Neural crest cell (in vitro differentiated cells): ENCODE results near the gene CHD1. TPM values are rescaled to one million over a fixed set of nuclear protein-coding genes. Genes with fewer than 3 reads are reported as not detected.

Experiments
- DNase-seq: peaks from one replicate; pipeline ENCODE4 v3.0.0; 2021; ENCODE audit warnings: low read depth, mixed read lengths, low spot score
- H3K27ac Mint-ChIP-seq: one replicate; pipeline ENCODE4 v1.8.0; 2021; ENCODE audit warnings: mild to moderate bottlenecking, mixed read lengths; ENCODE audit not compliant: unreplicated experiment
- H3K27me3 Mint-ChIP-seq: 2 replicates; pipeline ENCODE4 v1.8.0; 2021; ENCODE audit warnings: low read depth, mild to moderate bottlenecking, mixed read lengths
- H3K36me3 Mint-ChIP-seq: 2 replicates; pipeline ENCODE4 v1.8.0; 2021; ENCODE audit warnings: low read depth, mild to moderate bottlenecking, mixed read lengths
- H3K4me1 Mint-ChIP-seq: 2 replicates; pipeline ENCODE4 v1.8.0; 2021; ENCODE audit warnings: mixed read lengths
- H3K4me3 Mint-ChIP-seq: one replicate; pipeline ENCODE4 v1.8.0; 2021; ENCODE audit warnings: mild to moderate bottlenecking, mixed read lengths
- H3K9me3 Mint-ChIP-seq: 2 replicates; pipeline ENCODE4 v1.8.0; 2021; ENCODE audit warnings: mixed read lengths
- CTCF ChIP-seq: fragments of 200-600 bp; sonication (generic); conservative IDR thresholded peaks from 2 replicates; pipeline ENCODE4 v1.5.0; 2021; ENCODE audit warnings: antibody characterized with exemption, mild to moderate bottlenecking
- total RNA-seq: library from RNA; stranded (reverse); gene quantifications from 2 replicates; pipeline ENCODE4 v1.2.1, GENCODE V29; 2021

Gene CHD1
- total RNA-seq, 1 donor from 2014 or later = 72.0 TPM

DNA sequence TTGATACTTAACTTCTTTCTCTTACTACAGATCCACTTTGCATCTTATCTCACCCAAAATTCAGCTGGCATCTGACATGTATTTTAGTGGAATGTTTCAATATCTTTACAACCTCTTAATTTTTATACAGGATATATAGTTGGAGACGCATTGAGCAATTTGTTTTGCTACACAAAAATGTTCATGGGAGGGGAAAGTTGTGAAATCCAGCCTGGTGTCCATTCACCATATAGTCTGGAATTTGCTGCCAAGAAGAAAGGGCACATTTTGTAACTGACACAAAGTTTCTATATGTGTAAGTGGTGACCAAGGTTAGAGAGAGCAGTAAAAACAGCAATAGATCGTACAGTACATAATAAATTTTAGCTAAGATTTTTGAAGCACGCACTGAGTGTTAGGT is 14.0 kb upstream of the CHD1 start:
- DNase-seq = no peak
- no peaks in the 10 kb centered on the region for H3K9me3 Mint-ChIP-seq

DNA sequence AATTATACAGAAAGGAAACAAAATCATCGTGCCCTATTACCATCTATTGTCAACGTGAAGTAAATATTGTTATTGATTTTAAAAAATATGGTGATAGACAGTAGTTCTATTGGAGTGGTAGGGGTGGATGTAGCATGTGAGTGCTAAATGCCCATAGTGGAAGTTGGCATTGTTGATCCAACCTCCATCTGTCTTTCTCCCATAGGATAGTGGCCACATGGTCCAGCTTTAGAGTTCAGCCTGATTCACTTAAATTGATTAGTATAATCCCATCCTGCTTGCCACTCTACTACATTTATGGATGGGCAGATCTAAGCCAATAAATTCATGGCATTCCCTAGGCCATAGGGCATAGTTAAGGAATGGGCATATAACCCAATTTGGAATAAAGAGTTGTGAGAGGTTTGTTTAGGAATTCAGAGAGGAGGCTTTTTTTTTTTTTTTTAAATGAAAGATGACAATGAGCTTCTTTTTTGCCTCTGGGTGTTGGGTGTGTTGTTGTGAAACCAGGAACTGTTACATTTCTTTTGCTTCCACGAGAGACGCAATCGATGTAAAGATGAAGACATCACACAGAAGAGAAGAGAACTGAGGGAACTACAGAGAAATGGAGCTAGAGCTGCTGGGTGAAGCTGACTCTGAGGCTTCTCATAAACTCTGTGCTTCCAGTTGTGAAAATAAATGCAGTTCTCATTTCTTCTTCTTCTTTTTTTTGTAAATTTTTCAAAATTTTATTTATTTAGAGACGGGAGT is 12.5 kb upstream of the CHD1 start:
- no peak for TF ChIP-seq CTCF
- no peak for DNase-seq
- Mint-ChIP-seq H3K27me3 (no peaks in the 10 kb centered on the region), H3K9me3 (no peaks in the 10 kb centered on the region), H3K4me1 (peaks cover 42% of the 10 kb centered on the region), H3K27ac (no peak overlapping the region), H3K4me3 (no peak overlapping the region), H3K36me3 (no peaks in the 10 kb centered on the region)

More for the DNA sequence above, 14.0 kb upstream of the CHD1 start:
- TF ChIP-seq CTCF = no peak
- H3K27ac Mint-ChIP-seq = no peak overlapping the region
- H3K36me3 Mint-ChIP-seq = no peaks in the 10 kb centered on the region
- H3K4me3 Mint-ChIP-seq = no peak overlapping the region
- no peaks in the 10 kb centered on the region for H3K27me3 Mint-ChIP-seq
- H3K4me1 Mint-ChIP-seq = peaks cover 36% of the 10 kb centered on the region

DNA sequence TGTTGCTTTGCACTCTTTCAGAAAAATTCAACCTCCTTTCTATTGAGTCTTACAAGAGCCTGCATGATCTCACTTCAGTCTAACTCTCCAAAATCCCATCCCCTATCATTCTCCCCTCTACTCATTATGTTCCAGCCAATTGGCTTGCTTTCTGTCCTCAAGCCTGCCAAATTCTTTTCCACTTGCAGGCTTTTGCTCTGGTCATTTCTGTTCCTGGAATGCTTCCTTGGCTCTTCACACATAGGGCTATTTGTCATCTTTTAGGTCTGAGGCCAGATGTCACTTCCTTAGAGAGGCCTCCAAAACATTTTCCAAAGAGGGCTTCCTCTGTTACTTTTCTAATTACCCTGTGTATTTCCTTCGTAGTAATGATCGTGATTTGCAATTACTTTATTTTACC is 11.8 kb upstream of the CHD1 start:
- TF ChIP-seq CTCF = no peak
- Mint-ChIP-seq H3K27ac (peak overlapping the region; percentile 87), H3K4me1 (peaks cover 42% of the 10 kb centered on the region), H3K4me3 (peak overlapping the region; percentile 54), H3K36me3 (no peaks in the 10 kb centered on the region), H3K9me3 (no peaks in the 10 kb centered on the region), H3K27me3 (no peaks in the 10 kb centered on the region)
- DNase-seq = no peak

DNA sequence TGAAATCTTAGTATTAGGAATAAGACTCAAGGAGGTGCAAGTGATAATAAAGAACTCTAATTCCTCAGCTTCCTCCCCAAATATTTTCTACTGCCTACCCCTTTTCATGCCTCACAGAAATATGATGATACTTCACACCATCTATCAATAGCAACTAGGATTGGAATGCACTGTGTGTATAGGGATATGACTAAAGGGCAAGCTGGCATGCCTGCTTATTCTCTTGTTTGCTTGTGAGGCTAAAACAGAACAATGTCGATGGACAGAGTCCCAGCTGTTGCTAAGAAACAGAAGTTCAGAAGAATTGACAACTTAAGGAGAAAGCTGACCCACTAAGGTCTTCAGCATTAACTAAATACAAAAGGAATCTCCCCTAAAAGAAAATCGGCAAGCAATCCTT is 9.7 kb upstream of the CHD1 start:
- Mint-ChIP-seq H3K4me3 (peak overlapping the region; percentile 72), H3K36me3 (no peaks in the 10 kb centered on the region), H3K27me3 (no peaks in the 10 kb centered on the region), H3K27ac (peak overlapping the region; percentile 88), H3K4me1 (peaks cover 56% of the 10 kb centered on the region), H3K9me3 (no peaks in the 10 kb centered on the region)
- TF ChIP-seq CTCF = no peak
- DNase-seq = no peak

DNA sequence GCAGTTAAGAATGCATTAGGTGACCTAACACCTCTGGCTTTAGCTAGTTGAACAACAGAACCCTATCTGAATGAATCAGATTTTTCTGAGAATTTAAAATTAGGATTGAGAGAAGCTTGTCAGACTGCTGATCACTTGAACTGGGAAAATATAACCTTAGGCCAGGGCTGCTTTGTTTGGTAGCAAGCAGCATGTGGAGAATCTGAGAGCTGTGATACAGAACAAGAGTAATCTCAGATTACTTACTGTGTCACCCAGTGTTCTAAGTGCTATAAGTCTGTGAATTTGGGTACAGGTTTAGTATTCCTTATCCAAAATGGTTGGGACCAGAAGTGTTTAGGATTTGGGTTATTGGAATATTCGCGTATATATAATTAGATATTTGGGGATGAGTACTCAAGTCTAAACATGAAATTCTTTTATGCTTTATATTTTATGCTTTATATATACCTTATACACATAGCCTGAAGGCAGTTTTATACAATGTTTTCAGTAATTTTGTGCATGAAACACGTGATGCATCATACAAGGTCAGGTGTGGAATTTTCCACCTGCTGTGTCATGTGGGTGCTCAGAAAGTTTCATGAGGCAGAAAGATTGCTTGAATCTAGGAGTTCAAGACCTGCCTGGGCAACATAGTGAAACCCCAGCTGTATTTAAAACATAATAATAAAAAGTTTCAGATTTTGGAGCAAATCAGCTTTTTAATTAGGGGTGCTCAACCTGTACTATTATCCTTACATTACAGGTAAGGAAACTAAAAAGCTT is 8.3 kb upstream of the CHD1 start:
- H3K27ac Mint-ChIP-seq = no peak overlapping the region
- no peaks in the 10 kb centered on the region for H3K9me3 Mint-ChIP-seq
- no peaks in the 10 kb centered on the region for H3K36me3 Mint-ChIP-seq
- DNase-seq = no peak
- no peaks in the 10 kb centered on the region for H3K27me3 Mint-ChIP-seq
- TF ChIP-seq CTCF = no peak
- no peak overlapping the region for H3K4me3 Mint-ChIP-seq
- H3K4me1 Mint-ChIP-seq = peaks cover 65% of the 10 kb centered on the region
